ENCODE data around the gene SMAD2. TPM values are rescaled to one million over a fixed set of nuclear protein-coding genes. Genes with fewer than 3 reads are reported as not detected.

The SMAD2 gene
- total and polyA plus RNA-seq, 4 donors, result 11.8 to 31.3 (median 22.8) TPM

- H3K9ac ChIP-seq (ENCODE audit: low read depth in 1 of 2, low read length in 2 of 2), result no peak overlapping the region
- no peak overlapping the region for H3K27ac ChIP-seq (ENCODE audit: low read depth in 1 of 2, low read length in 2 of 2)
- no peaks in the 10 kb centered on the region for H3K27me3 ChIP-seq (ENCODE audit: control insufficient read depth in 4 of 4, insufficient read depth in 4 of 4, low read length in 3 of 4)
- no peak for TF ChIP-seq TAF1 (conservative IDR thresholded peaks at IDR 0.05)
- TF ChIP-seq JUND (IDR thresholded peaks at IDR 0.05), result no peak
- no peak for TF ChIP-seq RAD21 (IDR thresholded peaks at IDR 0.05)
- TF ChIP-seq HNF4G (IDR thresholded peaks at IDR 0.05), result no peak
- no peak for TF ChIP-seq NR2F2 (IDR thresholded peaks at IDR 0.05)
- TF ChIP-seq CTCF (IDR thresholded peaks at IDR 0.05; ENCODE audit: low read depth, low read length, missing input control), result no peak
- TF ChIP-seq REST (IDR thresholded peaks at IDR 0.05), result no peak
- TF ChIP-seq FOXA2 (IDR thresholded peaks at IDR 0.05), result no peak
- TF ChIP-seq RXRA (IDR thresholded peaks at IDR 0.05), result no peak
- no peak for TF ChIP-seq EGR1 (IDR thresholded peaks at IDR 0.05; ENCODE audit: low read depth in 2 of 2)
- TF ChIP-seq GABPA (IDR thresholded peaks at IDR 0.05 in 1 of 2, conservative IDR thresholded peaks at IDR 0.05 in 1 of 2), result no peak
- TF ChIP-seq YY1 (IDR thresholded peaks at IDR 0.05), result no peak
- no peak for TF ChIP-seq ZBTB33 (IDR thresholded peaks at IDR 0.05)
- TF ChIP-seq HNF4A (conservative IDR thresholded peaks at IDR 0.05), result no peak
- TF ChIP-seq SP1 (IDR thresholded peaks at IDR 0.05), result no peak
- no peak for TF ChIP-seq MAX (IDR thresholded peaks at IDR 0.05)
- TF ChIP-seq ATF3 (IDR thresholded peaks at IDR 0.05), result no peak
- no peak for TF ChIP-seq FOXA1 (IDR thresholded peaks at IDR 0.05)
- H3K4me1 ChIP-seq (ENCODE audit: control insufficient read depth in 4 of 4, insufficient read depth in 4 of 4, low read length in 3 of 4), result no peaks in the 10 kb centered on the region
- H3K9me3 ChIP-seq (ENCODE audit: control insufficient read depth in 4 of 4, low read length in 3 of 4), result no peaks in the 10 kb centered on the region
- no peak for DNase-seq (ENCODE audit: low spot score)
- WGBS, result 97% methylated on average over 3 of the region's 3 CpGs
- no peak overlapping the region for H3K4me3 ChIP-seq (ENCODE audit: low read depth in 1 of 3, low read length in 3 of 3)
- H3K36me3 ChIP-seq (ENCODE audit: control insufficient read depth in 4 of 4, insufficient read depth in 3 of 4, low read depth in 1 of 4, low read length in 3 of 4), result peaks cover 0 to 10% (median 0%) of the 10 kb centered on the region in 4 donors
Measured at GRCh38 chr18:47877892-47878291, 52.6 kb downstream of the SMAD2 start.

Data from liver (tissue), 9 donors.